GM13976 (cell line): ENCODE data around the gene VDR.

Source experiments
- DNase-seq: peaks from one replicate; pipeline ENCODE4 v3.0.0; 2012; ENCODE audit warnings: low spot score
- in situ Hi-C: fragments of 300-500 bp; cut with MboI; formaldehyde crosslinking; loops from one replicate; pipeline ENCODE4 v1.12.0; 2022; ENCODE audit warnings: low sequenced_read_pairs, mixed read lengths, inconsistent platforms; ENCODE audit not compliant: unreplicated experiment
- TF ChIP-seq, protein P1 (sequence below): IDR thresholded peaks from 2 replicates; pipeline ENCODE4 v1.5.1; 2012; ENCODE audit warnings: borderline replicate concordance, mild to moderate bottlenecking; ENCODE audit not compliant: insufficient read depth; ENCODE audit errors: extremely low read depth, missing control alignments, control extremely low read depth

Gene VDR

DNA sequence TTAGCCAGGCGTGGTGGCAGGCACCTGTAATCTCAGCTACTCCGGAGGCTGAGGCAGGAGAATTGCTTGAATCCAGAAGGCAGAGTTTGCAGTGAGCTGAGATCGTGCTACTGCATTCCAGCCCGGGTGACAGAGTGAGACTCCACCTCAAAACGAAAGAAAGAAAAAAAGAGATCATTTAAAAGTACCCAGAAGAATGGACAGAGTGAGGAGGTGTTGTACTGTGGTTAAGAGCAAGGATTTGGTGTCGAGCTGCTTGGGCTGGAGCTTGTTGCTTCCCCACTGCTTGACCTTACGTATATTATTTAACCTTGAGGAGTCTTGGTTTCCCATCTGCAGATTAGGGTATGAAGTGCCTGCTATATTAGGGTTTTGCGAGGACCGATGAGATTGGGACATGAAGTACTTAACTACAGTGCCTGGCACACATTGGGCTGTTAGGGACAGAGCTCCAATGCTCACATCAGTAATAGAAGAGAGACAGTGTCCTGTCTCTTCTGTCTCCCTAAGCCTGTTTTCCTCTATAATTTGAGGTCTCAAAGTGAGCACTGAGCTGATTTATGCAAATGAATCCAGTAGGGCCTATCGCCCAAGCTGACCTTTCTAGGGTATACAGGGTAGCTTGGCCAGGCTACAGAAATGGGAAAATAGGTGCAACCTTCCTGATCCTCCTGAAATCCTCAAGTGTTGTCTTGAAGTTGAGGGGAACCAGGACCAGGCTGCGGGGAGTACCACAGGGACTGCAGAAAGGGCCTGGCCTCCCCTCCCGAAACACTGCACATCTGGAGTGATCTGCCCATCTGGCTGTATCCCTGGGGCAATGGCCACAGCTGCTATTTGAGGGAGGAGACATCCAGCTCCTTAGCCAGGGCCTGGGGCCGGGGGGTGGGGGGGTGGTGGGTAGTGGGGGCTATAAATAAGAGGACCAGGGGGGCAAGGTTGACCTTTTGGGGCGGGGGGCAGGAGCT, 76.5 kb downstream of the VDR start:
- in situ Hi-C loops: no loop called here
- no peak for DNase-seq
- TF ChIP-seq, protein P1, sequence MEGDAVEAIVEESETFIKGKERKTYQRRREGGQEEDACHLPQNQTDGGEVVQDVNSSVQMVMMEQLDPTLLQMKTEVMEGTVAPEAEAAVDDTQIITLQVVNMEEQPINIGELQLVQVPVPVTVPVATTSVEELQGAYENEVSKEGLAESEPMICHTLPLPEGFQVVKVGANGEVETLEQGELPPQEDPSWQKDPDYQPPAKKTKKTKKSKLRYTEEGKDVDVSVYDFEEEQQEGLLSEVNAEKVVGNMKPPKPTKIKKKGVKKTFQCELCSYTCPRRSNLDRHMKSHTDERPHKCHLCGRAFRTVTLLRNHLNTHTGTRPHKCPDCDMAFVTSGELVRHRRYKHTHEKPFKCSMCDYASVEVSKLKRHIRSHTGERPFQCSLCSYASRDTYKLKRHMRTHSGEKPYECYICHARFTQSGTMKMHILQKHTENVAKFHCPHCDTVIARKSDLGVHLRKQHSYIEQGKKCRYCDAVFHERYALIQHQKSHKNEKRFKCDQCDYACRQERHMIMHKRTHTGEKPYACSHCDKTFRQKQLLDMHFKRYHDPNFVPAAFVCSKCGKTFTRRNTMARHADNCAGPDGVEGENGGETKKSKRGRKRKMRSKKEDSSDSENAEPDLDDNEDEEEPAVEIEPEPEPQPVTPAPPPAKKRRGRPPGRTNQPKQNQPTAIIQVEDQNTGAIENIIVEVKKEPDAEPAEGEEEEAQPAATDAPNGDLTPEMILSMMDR: no peak

DNA sequence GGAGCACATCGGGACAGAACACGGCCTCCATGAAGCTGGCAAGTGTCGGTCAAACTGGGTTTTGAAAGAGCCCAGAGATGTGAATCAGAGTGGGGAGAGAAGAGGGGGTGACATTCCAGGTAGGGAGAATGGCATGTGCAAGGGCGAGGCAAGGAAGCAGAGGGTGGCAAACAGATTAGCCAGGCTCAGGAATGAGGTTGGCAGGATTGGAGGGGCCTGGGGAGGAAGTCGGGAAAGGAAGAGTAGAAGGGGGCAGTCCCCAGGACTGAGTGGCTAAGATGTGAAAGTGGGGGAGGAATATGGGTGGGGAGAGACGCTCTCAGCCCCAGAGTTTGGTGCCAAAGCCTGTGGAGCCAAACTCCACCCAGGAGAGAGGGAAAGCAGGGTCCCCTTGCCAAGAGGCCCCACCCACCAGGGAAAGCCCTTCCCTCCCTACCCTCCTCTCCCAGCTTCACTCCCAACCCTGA, 79.6 kb downstream of the VDR start:
- TF ChIP-seq, protein P1: no peak
- no peak for DNase-seq
- in situ Hi-C loops: no loop called here

DNA sequence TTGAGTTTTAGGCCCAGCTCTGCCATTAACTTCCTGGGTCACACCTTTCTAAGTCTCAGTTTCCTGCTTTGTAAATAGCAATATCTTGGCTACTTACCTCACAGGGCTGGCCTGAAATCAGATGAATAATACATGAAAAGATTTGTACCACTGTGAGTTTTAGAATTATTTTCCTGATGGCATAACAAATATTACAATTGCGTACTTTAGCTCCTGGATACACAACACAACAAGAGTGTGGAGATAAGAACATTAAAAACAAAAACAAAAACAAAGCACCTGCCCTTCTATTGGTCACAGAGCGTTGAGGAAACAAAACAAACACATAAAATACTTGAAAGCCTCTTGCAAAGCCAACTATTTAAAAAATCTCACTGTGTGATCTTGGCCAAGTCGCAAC, 80.2 kb downstream of the VDR start:
- no peak for DNase-seq
- in situ Hi-C loops: no loop called here
- TF ChIP-seq, protein P1: no peak

DNA sequence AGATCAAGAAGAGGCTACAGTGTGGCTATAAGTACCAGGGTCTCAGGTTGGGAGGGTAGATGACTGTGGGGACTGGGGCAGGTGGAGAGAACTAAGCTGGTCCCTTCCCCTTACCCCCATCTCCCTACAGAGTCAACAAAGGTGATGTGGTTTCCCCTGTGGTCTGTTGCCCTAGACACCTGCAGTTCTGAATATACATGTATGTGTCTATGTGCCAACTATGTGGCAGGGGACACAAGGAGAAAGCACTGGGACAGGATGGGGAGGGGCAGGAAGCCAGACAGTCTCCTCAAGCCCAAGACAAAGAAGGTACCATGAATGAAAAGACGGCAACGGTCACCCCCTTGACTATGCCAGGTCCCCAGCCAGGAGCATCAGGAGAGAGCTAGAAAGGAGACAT, 80.6 kb downstream of the VDR start:
- TF ChIP-seq, protein P1: no peak

DNA sequence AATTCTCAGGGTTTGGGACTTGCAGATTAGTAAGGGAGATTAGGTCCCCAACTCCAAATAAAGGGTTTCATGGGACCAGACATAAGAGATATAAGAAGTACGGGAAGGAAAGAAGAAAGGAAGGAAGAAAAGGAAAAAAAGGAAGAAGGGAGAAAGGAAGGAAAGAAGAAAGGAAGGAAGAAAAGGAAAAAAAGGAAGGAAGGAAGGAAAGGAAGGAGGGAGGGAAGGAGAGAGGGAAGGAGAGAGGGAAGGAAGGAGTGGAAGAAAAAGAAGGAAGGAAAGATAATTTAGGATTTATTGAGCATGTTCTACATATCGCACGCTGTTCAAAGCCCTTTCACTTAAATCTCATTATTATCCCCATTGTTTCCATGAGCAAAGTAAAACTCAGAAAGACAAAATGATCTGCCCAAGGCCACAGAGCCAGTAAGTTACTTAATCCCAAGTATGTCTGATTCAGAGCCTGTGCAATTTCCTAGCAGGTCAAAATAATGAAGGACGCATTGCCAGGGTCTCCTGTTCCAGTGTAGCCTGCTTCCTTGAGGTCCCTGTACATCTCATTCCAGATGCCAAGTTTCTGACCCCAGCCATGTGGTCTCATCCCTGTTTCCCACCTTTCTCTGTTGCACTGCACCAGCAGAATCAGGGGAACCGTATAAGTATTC, 81.2 kb downstream of the VDR start:
- in situ Hi-C loops: no loop called here
- DNase-seq: no peak
- TF ChIP-seq, protein P1: no peak

More for the DNA sequence above, 80.6 kb downstream of the VDR start:
- in situ Hi-C loops: no loop called here
- DNase-seq: no peak

DNA sequence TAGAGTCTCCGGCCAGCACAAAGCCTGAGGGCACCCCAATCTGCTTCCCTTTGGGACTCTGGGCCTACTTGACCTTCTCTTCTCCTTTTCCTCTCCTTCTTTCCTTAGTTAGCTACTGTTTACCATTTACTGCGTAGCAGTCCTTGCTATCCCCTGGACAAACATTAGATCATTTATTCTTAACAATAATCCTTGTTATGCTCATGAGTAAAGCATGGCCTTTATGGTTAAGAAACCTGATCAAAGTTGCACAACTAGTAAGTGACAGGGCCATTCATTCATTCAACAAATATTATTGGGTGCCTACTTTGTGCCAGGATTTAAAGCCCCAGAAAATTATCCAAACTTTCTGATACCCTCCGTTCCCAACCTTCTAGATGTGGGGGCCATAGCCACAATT, 81.9 kb downstream of the VDR start:
- in situ Hi-C loops: no loop called here
- no peak for DNase-seq
- TF ChIP-seq, protein P1: no peak
